GM23338 (cell line): Measurements from ENCODE around the gene CDC14A. TPM values are rescaled to one million over a fixed set of nuclear protein-coding genes. Genes with fewer than 3 reads are reported as not detected.

ENCODE experiments used
- ATAC-seq: fragments of 200-7000 bp; cut with Tn5 transposase; 3 replicates; pipeline ENCODE4 v1.9.1; 2020
- DNase-seq: peaks from one replicate; pipeline ENCODE4 v3.0.0-alpha.2; 2015; ENCODE audit warnings: low spot score
- H2AFZ ChIP-seq: fragments of 200-600 bp; sonication (generic); 2 replicates; pipeline ENCODE4 v1.8.0; 2016; ENCODE audit warnings: antibody characterized with exemption, mild to moderate bottlenecking, moderate library complexity
- H3F3A ChIP-seq: fragments of 200-600 bp; sonication (generic); replicated peaks from 2 replicates; pipeline ENCODE4 v1.8.0; 2017; ENCODE audit warnings: antibody characterized with exemption, mixed run types, low read depth
- H3K27ac ChIP-seq: fragments of 200-600 bp; sonication (generic); 2 replicates; pipeline ENCODE4 v1.6.1; 2016; ENCODE audit warnings: low read depth
- H3K27me3 ChIP-seq: fragments of 200-600 bp; sonication (generic); 2 replicates; pipeline ENCODE4 v1.8.0; 2016; ENCODE audit warnings: mild to moderate bottlenecking, mixed run types, moderate library complexity; ENCODE audit not compliant: insufficient read depth
- H3K36me3 ChIP-seq: fragments of 200-600 bp; sonication (generic); 2 replicates; pipeline ENCODE4 v1.8.0; 2016; ENCODE audit warnings: mild to moderate bottlenecking; ENCODE audit not compliant: insufficient read depth
- H3K4me1 ChIP-seq: fragments of 200-600 bp; sonication (generic); 2 replicates; pipeline ENCODE4 v1.8.0; 2016; ENCODE audit warnings: mild to moderate bottlenecking, moderate library complexity; ENCODE audit not compliant: insufficient read depth
- H3K4me2 ChIP-seq: fragments of 200-600 bp; sonication (generic); 2 replicates; pipeline ENCODE4 v1.7.1; 2017; ENCODE audit warnings: mixed run types
- H3K4me3 ChIP-seq: fragments of 200-600 bp; sonication (generic); 2 replicates; pipeline ENCODE4 v1.6.1; 2016; ENCODE audit warnings: mixed run types
- H3K79me2 ChIP-seq: fragments of 200-600 bp; sonication (generic); replicated peaks from 2 replicates; pipeline ENCODE4 v1.8.0; 2017; ENCODE audit warnings: mild to moderate bottlenecking; ENCODE audit not compliant: insufficient read depth
- H3K9me2 ChIP-seq: fragments of 200-600 bp; sonication (generic); 2 replicates; pipeline ENCODE4 v1.8.0; 2017; ENCODE audit not compliant: insufficient read depth
- H4K20me1 ChIP-seq: fragments of 200-600 bp; sonication (generic); replicated peaks from 2 replicates; pipeline ENCODE4 v1.8.0; 2017; ENCODE audit warnings: mild to moderate bottlenecking; ENCODE audit not compliant: insufficient read depth
- H3K27ac Mint-ChIP-seq: 2 replicates; pipeline ENCODE4 v1.8.0; 2020; ENCODE audit warnings: inconsistent platforms, mild to moderate bottlenecking, moderate library complexity, mixed read lengths
- H3K27me3 Mint-ChIP-seq: 3 replicates; pipeline ENCODE4 v1.8.0; 2022; ENCODE audit warnings: low read depth, mild to moderate bottlenecking, moderate library complexity, mixed read lengths, inconsistent platforms; ENCODE audit not compliant: insufficient read depth, poor library complexity
- H3K36me3 Mint-ChIP-seq: 3 replicates; pipeline ENCODE4 v1.8.0; 2021; ENCODE audit warnings: low read depth, mild to moderate bottlenecking, inconsistent platforms, moderate library complexity, mixed read lengths
- H3K4me1 Mint-ChIP-seq: 3 replicates; pipeline ENCODE4 v1.8.0; 2020; ENCODE audit warnings: mild to moderate bottlenecking, inconsistent platforms, mixed read lengths
- H3K4me3 Mint-ChIP-seq: 3 replicates; pipeline ENCODE4 v1.8.0; 2021; ENCODE audit warnings: moderate library complexity, mild to moderate bottlenecking, inconsistent platforms, mixed read lengths
- H3K9me3 Mint-ChIP-seq: 3 replicates; pipeline ENCODE4 v1.8.0; 2020; ENCODE audit warnings: moderate library complexity, mild to moderate bottlenecking, inconsistent platforms, mixed read lengths
- CREB1 ChIP-seq: fragments of 250-450 bp; sonication (Bioruptor Pico); IDR thresholded peaks from 2 replicates; pipeline ENCODE4 v1.5.0; 2020; ENCODE audit warnings: low read depth, mild to moderate bottlenecking, moderate library complexity
- EZH2phosphoT487 ChIP-seq: fragments of 200-600 bp; sonication (generic); IDR thresholded peaks from one replicate; pipeline ENCODE4 v1.8.1; 2018; ENCODE audit warnings: antibody characterized with exemption; ENCODE audit not compliant: unreplicated experiment
- JUNB ChIP-seq: IDR thresholded peaks from one replicate; pipeline ENCODE4 v1.6.1; 2016; ENCODE audit warnings: antibody characterized with exemption; ENCODE audit not compliant: unreplicated experiment
- NANOG ChIP-seq: IDR thresholded peaks from 2 replicates; pipeline ENCODE4 v1.6.1; 2016; ENCODE audit warnings: antibody characterized with exemption, borderline replicate concordance
- POLR2AphosphoS5 ChIP-seq: IDR thresholded peaks from 2 replicates; pipeline ENCODE4 v1.6.1; 2016; ENCODE audit warnings: antibody characterized with exemption, low read depth
- STAT1 ChIP-seq: IDR thresholded peaks from one replicate; pipeline ENCODE4 v1.6.1; 2016; ENCODE audit warnings: antibody characterized with exemption; ENCODE audit not compliant: unreplicated experiment
- ZNF114 ChIP-seq: fragments of 250-450 bp; sonication (Bioruptor Pico); IDR thresholded peaks from 2 replicates; pipeline ENCODE4 v1.5.0; 2020; ENCODE audit warnings: mild to moderate bottlenecking, moderate library complexity
- ZNF331 ChIP-seq: fragments of 250-450 bp; sonication (Bioruptor Pico); IDR thresholded peaks from 2 replicates; pipeline ENCODE4 v1.5.0; 2020; ENCODE audit warnings: low read depth, mild to moderate bottlenecking, moderate library complexity
- polyA plus RNA-seq: library from polyadenylated mRNA; unstranded; fragments of >200 nt; fragmentation: Nextera tagmentation; extraction: Ambion mirVana; gene quantifications from 2 replicates; pipeline ENCODE4 v1.2.1, GENCODE V29; 2016
- total RNA-seq: library from RNA; depleted of rRNA; stranded (reverse); fragments of >200 nt; shearing (Covaris generic); gene quantifications from 2 replicates; pipeline ENCODE4 v1.2.3, GENCODE V29; 2014
- TF ChIP-seq, protein P1 (sequence below): IDR thresholded peaks from 2 replicates; pipeline ENCODE4 v1.6.1; 2016; ENCODE audit warnings: antibody characterized with exemption
- TF ChIP-seq, protein P2 (sequence below): IDR thresholded peaks from one replicate; pipeline ENCODE4 v1.6.1; 2018; ENCODE audit warnings: antibody characterized with exemption; ENCODE audit not compliant: unreplicated experiment
- TF ChIP-seq, protein P3 (sequence below), 2 experiments: fragments of 200-600 bp in 1 of 2; sonication (generic) in 1 of 2; conservative IDR thresholded peaks; 2 replicates each; pipeline versions ENCODE4 v1.5.1 to v1.6.1; 2016 to 2017; ENCODE audit warnings: antibody characterized with exemption in 2 of 2, low read depth in 2 of 2, mild to moderate bottlenecking in 2 of 2, moderate library complexity in 1 of 2

CDC14A gene
- total and polyA plus RNA-seq, 2 experiments from 2014 or later: 11.1 to 20.8 TPM

DNA sequence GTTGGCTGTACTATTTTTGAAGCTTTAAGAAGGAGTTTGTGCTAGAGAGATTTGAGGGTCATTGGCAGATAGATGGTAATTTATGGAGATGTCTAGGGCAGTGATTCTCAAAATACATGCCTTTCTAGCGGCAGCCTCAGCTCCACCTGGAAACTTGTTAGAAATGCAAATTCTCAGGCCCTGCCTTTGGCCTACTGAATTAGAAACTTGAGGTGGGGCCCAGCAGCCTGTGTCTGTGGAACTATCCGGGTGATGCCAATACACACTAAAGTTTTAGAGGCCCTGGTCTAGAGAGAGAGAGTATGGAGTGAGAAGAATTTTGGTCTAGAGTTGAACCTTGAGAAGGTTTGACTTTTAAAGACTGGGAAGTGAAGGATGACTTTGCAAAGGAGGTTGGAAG, 82.5 kb downstream of the CDC14A start (continued):
- TF ChIP-seq, protein P1, sequence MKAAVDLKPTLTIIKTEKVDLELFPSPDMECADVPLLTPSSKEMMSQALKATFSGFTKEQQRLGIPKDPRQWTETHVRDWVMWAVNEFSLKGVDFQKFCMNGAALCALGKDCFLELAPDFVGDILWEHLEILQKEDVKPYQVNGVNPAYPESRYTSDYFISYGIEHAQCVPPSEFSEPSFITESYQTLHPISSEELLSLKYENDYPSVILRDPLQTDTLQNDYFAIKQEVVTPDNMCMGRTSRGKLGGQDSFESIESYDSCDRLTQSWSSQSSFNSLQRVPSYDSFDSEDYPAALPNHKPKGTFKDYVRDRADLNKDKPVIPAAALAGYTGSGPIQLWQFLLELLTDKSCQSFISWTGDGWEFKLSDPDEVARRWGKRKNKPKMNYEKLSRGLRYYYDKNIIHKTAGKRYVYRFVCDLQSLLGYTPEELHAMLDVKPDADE: no peak
- no peak for TF ChIP-seq ZNF114 (CRISPR knock-in tag)
- TF ChIP-seq ZNF331: no peak
- TF ChIP-seq POLR2AphosphoS5: no peak
- TF ChIP-seq CREB1 (CRISPR knock-in tag): no peak
- TF ChIP-seq NANOG: no peak
- TF ChIP-seq, protein P2, sequence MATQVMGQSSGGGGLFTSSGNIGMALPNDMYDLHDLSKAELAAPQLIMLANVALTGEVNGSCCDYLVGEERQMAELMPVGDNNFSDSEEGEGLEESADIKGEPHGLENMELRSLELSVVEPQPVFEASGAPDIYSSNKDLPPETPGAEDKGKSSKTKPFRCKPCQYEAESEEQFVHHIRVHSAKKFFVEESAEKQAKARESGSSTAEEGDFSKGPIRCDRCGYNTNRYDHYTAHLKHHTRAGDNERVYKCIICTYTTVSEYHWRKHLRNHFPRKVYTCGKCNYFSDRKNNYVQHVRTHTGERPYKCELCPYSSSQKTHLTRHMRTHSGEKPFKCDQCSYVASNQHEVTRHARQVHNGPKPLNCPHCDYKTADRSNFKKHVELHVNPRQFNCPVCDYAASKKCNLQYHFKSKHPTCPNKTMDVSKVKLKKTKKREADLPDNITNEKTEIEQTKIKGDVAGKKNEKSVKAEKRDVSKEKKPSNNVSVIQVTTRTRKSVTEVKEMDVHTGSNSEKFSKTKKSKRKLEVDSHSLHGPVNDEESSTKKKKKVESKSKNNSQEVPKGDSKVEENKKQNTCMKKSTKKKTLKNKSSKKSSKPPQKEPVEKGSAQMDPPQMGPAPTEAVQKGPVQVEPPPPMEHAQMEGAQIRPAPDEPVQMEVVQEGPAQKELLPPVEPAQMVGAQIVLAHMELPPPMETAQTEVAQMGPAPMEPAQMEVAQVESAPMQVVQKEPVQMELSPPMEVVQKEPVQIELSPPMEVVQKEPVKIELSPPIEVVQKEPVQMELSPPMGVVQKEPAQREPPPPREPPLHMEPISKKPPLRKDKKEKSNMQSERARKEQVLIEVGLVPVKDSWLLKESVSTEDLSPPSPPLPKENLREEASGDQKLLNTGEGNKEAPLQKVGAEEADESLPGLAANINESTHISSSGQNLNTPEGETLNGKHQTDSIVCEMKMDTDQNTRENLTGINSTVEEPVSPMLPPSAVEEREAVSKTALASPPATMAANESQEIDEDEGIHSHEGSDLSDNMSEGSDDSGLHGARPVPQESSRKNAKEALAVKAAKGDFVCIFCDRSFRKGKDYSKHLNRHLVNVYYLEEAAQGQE: no peak

DNA sequence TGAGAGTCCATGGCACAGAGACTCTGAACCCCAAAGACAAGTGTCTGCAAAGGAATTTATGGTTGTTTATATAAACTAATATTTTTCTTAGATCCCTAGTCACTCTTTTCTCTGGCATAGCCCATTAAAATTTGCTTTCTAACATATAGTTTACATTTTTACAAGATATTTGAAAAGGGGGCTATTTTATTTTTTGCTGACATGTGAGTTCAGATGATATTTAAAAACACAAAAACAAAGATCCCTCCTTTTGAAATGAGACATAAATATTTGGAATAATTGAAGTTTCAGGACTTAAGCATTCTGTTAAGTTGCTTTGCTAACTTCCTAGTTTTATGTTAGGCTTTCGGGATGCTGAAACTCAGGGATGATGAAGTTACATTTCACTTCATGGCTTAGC, 86.1 kb downstream of the CDC14A start:
- ATAC-seq: no peak

DNA sequence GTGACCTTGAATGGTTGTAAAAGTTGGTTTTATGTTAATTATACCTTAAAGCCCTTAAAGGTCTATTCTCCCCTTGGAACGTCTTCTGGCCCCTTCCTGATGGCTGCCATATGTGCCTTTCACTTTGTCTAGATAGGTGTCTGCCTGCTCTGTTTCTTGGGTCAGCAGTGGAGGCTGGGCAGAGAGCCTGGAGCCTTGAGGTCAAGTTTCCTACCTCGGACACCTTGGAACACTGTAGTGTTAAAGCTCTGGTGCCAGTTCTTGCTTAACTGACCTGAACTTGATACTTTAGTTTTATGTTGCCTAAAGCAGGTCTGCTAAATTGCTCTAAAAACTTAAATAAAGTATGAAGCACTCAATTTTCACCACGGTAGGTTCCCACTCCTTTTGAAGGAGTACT, 86.5 kb downstream of the CDC14A start:
- Histone ChIP-seq H3K36me3 (no peaks in the 10 kb centered on the region), H2AFZ (no peak overlapping the region), H3K4me2 (no peak overlapping the region), H3K4me3 (no peak overlapping the region), H3K4me1 (peaks cover 39% of the 10 kb centered on the region), H3K27me3 (no peaks in the 10 kb centered on the region), H3F3A (no peaks in the 10 kb centered on the region), H3K27ac (no peak overlapping the region), H4K20me1 (no peaks in the 10 kb centered on the region), H3K79me2 (no peaks in the 10 kb centered on the region), H3K9me2 (no peaks in the 10 kb centered on the region)
- Mint-ChIP-seq H3K27me3 (peaks cover 2% of the 10 kb centered on the region), H3K4me3 (no peak overlapping the region), H3K36me3 (peaks cover 4% of the 10 kb centered on the region; the same call in 2 of the 3 replicates), H3K4me1 (peaks cover 42% of the 10 kb centered on the region), H3K9me3 (no peaks in the 10 kb centered on the region), H3K27ac (peak overlapping the region; percentile 52)
- ATAC-seq (no peak), DNase-seq (no peak)
- TF ChIP-seq, protein P1: no peak
- TF ChIP-seq, protein P2: no peak
- TF ChIP-seq EZH2phosphoT487 (no peak), JUNB (no peak), STAT1 (no peak), ZNF114 (CRISPR knock-in tag) (no peak), ZNF331 (no peak)
- TF ChIP-seq, protein P3, sequence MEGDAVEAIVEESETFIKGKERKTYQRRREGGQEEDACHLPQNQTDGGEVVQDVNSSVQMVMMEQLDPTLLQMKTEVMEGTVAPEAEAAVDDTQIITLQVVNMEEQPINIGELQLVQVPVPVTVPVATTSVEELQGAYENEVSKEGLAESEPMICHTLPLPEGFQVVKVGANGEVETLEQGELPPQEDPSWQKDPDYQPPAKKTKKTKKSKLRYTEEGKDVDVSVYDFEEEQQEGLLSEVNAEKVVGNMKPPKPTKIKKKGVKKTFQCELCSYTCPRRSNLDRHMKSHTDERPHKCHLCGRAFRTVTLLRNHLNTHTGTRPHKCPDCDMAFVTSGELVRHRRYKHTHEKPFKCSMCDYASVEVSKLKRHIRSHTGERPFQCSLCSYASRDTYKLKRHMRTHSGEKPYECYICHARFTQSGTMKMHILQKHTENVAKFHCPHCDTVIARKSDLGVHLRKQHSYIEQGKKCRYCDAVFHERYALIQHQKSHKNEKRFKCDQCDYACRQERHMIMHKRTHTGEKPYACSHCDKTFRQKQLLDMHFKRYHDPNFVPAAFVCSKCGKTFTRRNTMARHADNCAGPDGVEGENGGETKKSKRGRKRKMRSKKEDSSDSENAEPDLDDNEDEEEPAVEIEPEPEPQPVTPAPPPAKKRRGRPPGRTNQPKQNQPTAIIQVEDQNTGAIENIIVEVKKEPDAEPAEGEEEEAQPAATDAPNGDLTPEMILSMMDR (conservative IDR thresholded peaks at IDR 0.05; ENCODE audit: low read depth in 2 of 2): no peak

More for the DNA sequence above, 86.1 kb downstream of the CDC14A start:
- H3K27me3 Mint-ChIP-seq: peaks cover 2% of the 10 kb centered on the region
- no peak overlapping the region for H3K27ac Mint-ChIP-seq
- no peaks in the 10 kb centered on the region for H3K9me3 Mint-ChIP-seq
- no peak overlapping the region for H3K4me3 Mint-ChIP-seq
- no peak overlapping the region for H3K27ac ChIP-seq
- H3K9me2 ChIP-seq: no peaks in the 10 kb centered on the region
- H3K27me3 ChIP-seq: no peaks in the 10 kb centered on the region
- no peak overlapping the region for H3K4me3 ChIP-seq
- peaks cover 42% of the 10 kb centered on the region for H3K4me1 Mint-ChIP-seq
- H3K4me2 ChIP-seq: no peak overlapping the region
- no peaks in the 10 kb centered on the region for H3K79me2 ChIP-seq
- H3K36me3 Mint-ChIP-seq: peaks cover 4% of the 10 kb centered on the region; the same call in 1 of the 3 replicates
- no peaks in the 10 kb centered on the region for H3K36me3 ChIP-seq
- no peaks in the 10 kb centered on the region for H3F3A ChIP-seq
- peaks cover 39% of the 10 kb centered on the region for H3K4me1 ChIP-seq
- TF ChIP-seq STAT1 (no peak), CREB1 (CRISPR knock-in tag) (no peak), NANOG (no peak)
- H2AFZ ChIP-seq: no peak overlapping the region
- no peak for DNase-seq
- H4K20me1 ChIP-seq: no peaks in the 10 kb centered on the region
